ENCODE results near the gene SH3GL2.

DNA sequence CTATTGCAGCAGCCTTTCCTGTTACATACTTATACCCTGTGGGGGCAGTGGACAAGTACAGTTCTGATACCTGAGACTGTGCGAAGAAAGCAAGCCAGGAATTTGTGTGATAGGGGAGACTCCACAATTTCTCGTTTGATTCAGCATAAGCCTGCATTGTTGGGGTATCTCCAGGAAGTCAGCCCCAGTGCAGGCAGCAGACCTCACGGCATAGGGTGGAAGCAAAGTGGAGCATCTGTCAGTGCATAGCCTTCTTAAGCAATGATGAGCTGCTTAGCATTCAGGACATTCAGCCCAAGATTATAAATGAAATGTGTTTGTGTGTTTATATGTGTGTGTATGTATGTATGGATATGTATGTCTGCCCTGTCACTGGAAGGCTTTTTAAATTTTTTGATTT, 157.0 kb downstream of the SH3GL2 start:
- TF ChIP-seq, protein P1, sequence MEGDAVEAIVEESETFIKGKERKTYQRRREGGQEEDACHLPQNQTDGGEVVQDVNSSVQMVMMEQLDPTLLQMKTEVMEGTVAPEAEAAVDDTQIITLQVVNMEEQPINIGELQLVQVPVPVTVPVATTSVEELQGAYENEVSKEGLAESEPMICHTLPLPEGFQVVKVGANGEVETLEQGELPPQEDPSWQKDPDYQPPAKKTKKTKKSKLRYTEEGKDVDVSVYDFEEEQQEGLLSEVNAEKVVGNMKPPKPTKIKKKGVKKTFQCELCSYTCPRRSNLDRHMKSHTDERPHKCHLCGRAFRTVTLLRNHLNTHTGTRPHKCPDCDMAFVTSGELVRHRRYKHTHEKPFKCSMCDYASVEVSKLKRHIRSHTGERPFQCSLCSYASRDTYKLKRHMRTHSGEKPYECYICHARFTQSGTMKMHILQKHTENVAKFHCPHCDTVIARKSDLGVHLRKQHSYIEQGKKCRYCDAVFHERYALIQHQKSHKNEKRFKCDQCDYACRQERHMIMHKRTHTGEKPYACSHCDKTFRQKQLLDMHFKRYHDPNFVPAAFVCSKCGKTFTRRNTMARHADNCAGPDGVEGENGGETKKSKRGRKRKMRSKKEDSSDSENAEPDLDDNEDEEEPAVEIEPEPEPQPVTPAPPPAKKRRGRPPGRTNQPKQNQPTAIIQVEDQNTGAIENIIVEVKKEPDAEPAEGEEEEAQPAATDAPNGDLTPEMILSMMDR (optimal IDR thresholded peaks at IDR 0.05 in 1 of 3, IDR thresholded peaks at IDR 0.05 in 1 of 3, conservative IDR thresholded peaks at IDR 0.05 in 1 of 3; ENCODE audit: extremely low read depth in 1 of 3, insufficient read depth in 2 of 3, low read length in 3 of 3), result no peak
- no peak for TF ChIP-seq EZH2 (IDR thresholded peaks at IDR 0.05; ENCODE audit: low read length)
